OCI-LY3 (cell line): ENCODE data around the gene AK9.

Experiments used
- H2AFZ ChIP-seq: fragments of 200-600, 300-600 bp; shearing (Covaris generic); 2 replicates; pipeline ENCODE4 v1.6.0; 2014; ENCODE audit warnings: antibody characterized with exemption, low read depth, low read length
- H3K27ac ChIP-seq: fragments of 200-600, 300-600 bp; sonication (generic); 2 replicates; pipeline ENCODE4 v1.5.1; 2014; ENCODE audit warnings: mild to moderate bottlenecking, low read length, moderate library complexity, mixed read lengths
- H3K27me3 ChIP-seq: fragments of 200-600, 300-600 bp; sonication (generic); 2 replicates; pipeline ENCODE4 v1.6.1; 2014; ENCODE audit warnings: low read depth, low read length, mixed read lengths
- H3K36me3 ChIP-seq: fragments of 200-600, 300-600 bp; sonication (generic); replicated peaks from 2 replicates; pipeline ENCODE3; 2014; ENCODE audit warnings: low read depth, low read length, mixed read lengths
- H3K4me1 ChIP-seq: fragments of 300-600, 200-600 bp; sonication (generic); 2 replicates; pipeline ENCODE4 v1.6.1; 2014; ENCODE audit warnings: low read length, mixed read lengths
- H3K4me2 ChIP-seq: fragments of 200-600, 300-600 bp; sonication (generic); 2 replicates; pipeline ENCODE4 v1.6.1; 2014; ENCODE audit warnings: low read length, mixed read lengths
- H3K4me3 ChIP-seq: fragments of 300-600, 200-600 bp; sonication (generic); 2 replicates; pipeline ENCODE4 v1.5.1; 2014; ENCODE audit warnings: antibody characterized with exemption, mild to moderate bottlenecking, low read length, moderate library complexity
- H3K79me2 ChIP-seq: fragments of 300-600, 200-600 bp; shearing (Covaris generic); 2 replicates; pipeline ENCODE4 v1.6.1; 2014; ENCODE audit warnings: mild to moderate bottlenecking, low read length, mixed read lengths
- H3K9ac ChIP-seq: fragments of 300-600, 200-600 bp; shearing (Covaris generic); 2 replicates; pipeline ENCODE4 v1.6.0; 2014; ENCODE audit warnings: mild to moderate bottlenecking, low read length, moderate library complexity
- H3K9me3 ChIP-seq: fragments of 200-600, 300-600 bp; shearing (Covaris generic); 2 replicates; pipeline ENCODE4 v1.6.1; 2014; ENCODE audit warnings: low read length, mixed read lengths; ENCODE audit not compliant: insufficient read depth
- H4K20me1 ChIP-seq: fragments of 200-600, 300-600 bp; sonication (generic); 2 replicates; pipeline ENCODE4 v1.6.1; 2016; ENCODE audit warnings: low read length, mixed read lengths; ENCODE audit not compliant: insufficient read depth
- EZH2phosphoT487 ChIP-seq: fragments of 200-600 bp; shearing (Covaris generic); IDR thresholded peaks from 2 replicates; pipeline ENCODE4 v1.6.1; 2018; ENCODE audit warnings: antibody characterized with exemption, mixed run types, low read depth
- TF ChIP-seq, protein P1 (sequence below): fragments of 200-600, 300-600 bp; sonication (generic); IDR thresholded peaks from 2 replicates; pipeline ENCODE4 v1.5.1; 2014; ENCODE audit warnings: antibody characterized with exemption, low read length, low read depth

The AK9 gene

DNA sequence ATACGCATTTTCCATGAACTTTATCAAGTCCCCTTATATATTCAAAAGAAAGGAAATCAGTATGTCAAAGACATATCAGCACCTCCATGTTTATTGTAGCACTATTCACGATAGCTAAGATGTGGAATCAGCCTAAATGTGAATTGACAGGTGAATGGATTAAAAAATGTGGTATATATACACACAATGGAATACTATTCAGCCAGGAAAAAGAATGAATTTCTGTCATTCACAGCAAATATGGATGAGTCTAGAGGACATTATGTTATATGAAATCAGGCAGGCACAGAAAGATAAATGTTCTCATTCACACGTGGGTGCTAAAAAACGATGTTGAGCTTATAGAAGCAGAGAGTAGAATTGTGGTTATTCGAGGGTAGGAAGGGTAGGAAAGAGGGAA is 5.4 kb upstream of the AK9 start:
- no peak overlapping the region for H3K27ac ChIP-seq
- no peak overlapping the region for H3K4me3 ChIP-seq
- no peak overlapping the region for H3K4me2 ChIP-seq
- H3K36me3 ChIP-seq: peaks cover 11% of the 10 kb centered on the region
- H4K20me1 ChIP-seq: peaks cover 4% of the 10 kb centered on the region; the same call in 1 of the 2 replicates
- peaks cover 41% of the 10 kb centered on the region for H3K79me2 ChIP-seq
- no peaks in the 10 kb centered on the region for H3K9me3 ChIP-seq
- no peak overlapping the region for H2AFZ ChIP-seq
- H3K4me1 ChIP-seq: peaks cover 23% of the 10 kb centered on the region
- no peaks in the 10 kb centered on the region for H3K27me3 ChIP-seq
- TF ChIP-seq EZH2phosphoT487: no peak
- TF ChIP-seq, protein P1, sequence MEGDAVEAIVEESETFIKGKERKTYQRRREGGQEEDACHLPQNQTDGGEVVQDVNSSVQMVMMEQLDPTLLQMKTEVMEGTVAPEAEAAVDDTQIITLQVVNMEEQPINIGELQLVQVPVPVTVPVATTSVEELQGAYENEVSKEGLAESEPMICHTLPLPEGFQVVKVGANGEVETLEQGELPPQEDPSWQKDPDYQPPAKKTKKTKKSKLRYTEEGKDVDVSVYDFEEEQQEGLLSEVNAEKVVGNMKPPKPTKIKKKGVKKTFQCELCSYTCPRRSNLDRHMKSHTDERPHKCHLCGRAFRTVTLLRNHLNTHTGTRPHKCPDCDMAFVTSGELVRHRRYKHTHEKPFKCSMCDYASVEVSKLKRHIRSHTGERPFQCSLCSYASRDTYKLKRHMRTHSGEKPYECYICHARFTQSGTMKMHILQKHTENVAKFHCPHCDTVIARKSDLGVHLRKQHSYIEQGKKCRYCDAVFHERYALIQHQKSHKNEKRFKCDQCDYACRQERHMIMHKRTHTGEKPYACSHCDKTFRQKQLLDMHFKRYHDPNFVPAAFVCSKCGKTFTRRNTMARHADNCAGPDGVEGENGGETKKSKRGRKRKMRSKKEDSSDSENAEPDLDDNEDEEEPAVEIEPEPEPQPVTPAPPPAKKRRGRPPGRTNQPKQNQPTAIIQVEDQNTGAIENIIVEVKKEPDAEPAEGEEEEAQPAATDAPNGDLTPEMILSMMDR: no peak
- H3K9ac ChIP-seq: no peak overlapping the region

DNA sequence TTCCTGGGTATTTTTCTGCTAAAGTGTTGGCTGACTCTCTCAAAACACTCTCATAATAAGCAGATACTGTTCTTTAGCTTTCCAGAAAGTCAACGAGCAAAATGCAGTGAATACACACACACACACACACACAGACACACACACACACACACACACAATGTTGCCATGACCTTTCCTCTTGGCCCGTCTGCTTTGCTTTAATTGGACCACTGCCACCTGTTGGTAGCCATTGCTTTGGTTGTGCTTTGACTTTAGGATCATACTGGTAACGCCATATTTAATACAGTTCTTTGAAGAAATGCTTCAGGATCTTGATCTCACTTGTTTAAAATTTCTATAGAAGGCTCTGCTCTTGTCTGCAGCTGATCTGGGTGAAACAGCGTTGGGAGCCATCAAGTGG is 4.5 kb upstream of the AK9 start:
- no peak overlapping the region for H3K4me3 ChIP-seq
- peaks cover 42% of the 10 kb centered on the region for H3K79me2 ChIP-seq
- H3K9me3 ChIP-seq: no peaks in the 10 kb centered on the region
- H3K27me3 ChIP-seq: no peaks in the 10 kb centered on the region
- TF ChIP-seq EZH2phosphoT487: no peak
- TF ChIP-seq, protein P1: peak; percentile 47
- H3K27ac ChIP-seq: no peak overlapping the region
- peaks cover 4% of the 10 kb centered on the region; the same call in 1 of the 2 replicates for H4K20me1 ChIP-seq
- H2AFZ ChIP-seq: no peak overlapping the region
- H3K9ac ChIP-seq: no peak overlapping the region
- peaks cover 23% of the 10 kb centered on the region for H3K4me1 ChIP-seq
- H3K36me3 ChIP-seq: peaks cover 11% of the 10 kb centered on the region
- H3K4me2 ChIP-seq: no peak overlapping the region

DNA sequence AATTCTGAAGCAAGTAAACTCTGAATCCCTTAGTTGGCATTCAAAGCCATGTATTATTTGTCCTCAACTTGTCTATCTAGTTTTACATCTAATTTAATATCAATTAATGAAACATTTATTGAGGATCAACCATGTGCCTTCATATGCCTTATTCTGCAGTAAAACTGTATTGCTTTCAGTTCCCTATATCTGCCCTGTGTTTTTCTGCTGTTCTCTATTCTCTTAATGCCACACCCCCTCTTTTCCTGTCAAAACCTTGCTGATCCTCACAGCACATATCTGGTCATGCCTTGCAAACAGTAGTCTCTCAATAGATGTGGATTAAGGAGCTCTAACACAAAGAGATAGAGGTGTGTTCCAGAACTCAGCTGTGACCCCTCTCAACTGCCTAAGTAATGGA is 2.1 kb upstream of the AK9 start:
- Histone ChIP-seq H2AFZ (no peak overlapping the region), H3K79me2 (peaks cover 42% of the 10 kb centered on the region), H3K4me1 (peaks cover 32% of the 10 kb centered on the region), H4K20me1 (peaks cover 4% of the 10 kb centered on the region; the same call in 1 of the 2 replicates), H3K27me3 (peaks cover 4% of the 10 kb centered on the region; the same call in 1 of the 2 replicates), H3K36me3 (peaks cover 11% of the 10 kb centered on the region), H3K9ac (peak overlapping the region; percentile 75), H3K4me2 (peak overlapping the region; percentile 98), H3K27ac (peak overlapping the region; percentile 88), H3K9me3 (no peaks in the 10 kb centered on the region), H3K4me3 (peak overlapping the region; percentile 98)
- TF ChIP-seq, protein P1: no peak
- TF ChIP-seq EZH2phosphoT487: no peak

DNA sequence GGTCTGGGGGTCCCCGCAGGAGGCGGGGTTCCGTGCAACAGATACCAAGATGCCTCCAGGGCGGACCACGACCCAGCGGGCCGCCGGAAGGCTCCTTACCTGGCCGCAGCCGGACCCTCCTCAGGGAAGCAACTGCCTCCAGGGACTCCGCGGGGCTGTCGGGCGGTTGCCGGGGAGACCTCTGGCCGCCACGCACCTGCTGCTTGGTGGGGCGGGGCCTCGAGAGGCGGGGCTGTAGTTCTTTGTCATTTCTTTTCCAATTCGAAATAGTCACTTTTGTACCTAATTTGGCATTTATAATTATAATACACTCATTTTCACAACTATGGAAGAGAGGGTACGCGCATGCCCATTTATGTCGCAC is 647 bp downstream of the AK9 start:
- peak overlapping the region; percentile 79 for H3K9ac ChIP-seq
- TF ChIP-seq EZH2phosphoT487: no peak
- TF ChIP-seq, protein P1: no peak
- no peaks in the 10 kb centered on the region for H3K36me3 ChIP-seq
- peaks cover 32% of the 10 kb centered on the region for H3K4me1 ChIP-seq
- H3K9me3 ChIP-seq: no peaks in the 10 kb centered on the region
- H2AFZ ChIP-seq: peak overlapping the region; percentile 92
- H3K27me3 ChIP-seq: peaks cover 4% of the 10 kb centered on the region; the same call in 1 of the 2 replicates
- H3K4me2 ChIP-seq: peak overlapping the region; percentile 93
- H3K4me3 ChIP-seq: peak overlapping the region; percentile 98
- H3K27ac ChIP-seq: peak overlapping the region; percentile 39
- peaks cover 36% of the 10 kb centered on the region for H3K79me2 ChIP-seq
- H4K20me1 ChIP-seq: peaks cover 4% of the 10 kb centered on the region; the same call in 1 of the 2 replicates
